KMS-11 (cell line): ENCODE results near the gene NXPH1.
A peak's percentile ranks its signal among the peaks of the same experiment; 100 is the strongest.

ENCODE experiments used
- H2AFZ ChIP-seq: fragments of 200-600 bp; sonication (generic); 2 replicates; pipeline ENCODE4 v1.6.1; 2016; ENCODE audit warnings: antibody characterized with exemption, mixed run types, low read depth
- H3K27ac ChIP-seq: fragments of 200-600 bp; sonication (generic); 2 replicates; pipeline ENCODE4 v1.6.1; 2016; ENCODE audit warnings: mild to moderate bottlenecking, mixed run types
- H3K27me3 ChIP-seq: fragments of 200-600 bp; sonication (generic); 2 replicates; pipeline ENCODE4 v1.6.1; 2017; ENCODE audit warnings: mild to moderate bottlenecking, low read depth, mixed run types, moderate library complexity; ENCODE audit not compliant: insufficient read depth
- H3K36me3 ChIP-seq: fragments of 200-600 bp; sonication (generic); 2 replicates; pipeline ENCODE4 v1.6.1; 2017; ENCODE audit warnings: mild to moderate bottlenecking, mixed run types; ENCODE audit not compliant: insufficient read depth
- H3K4me1 ChIP-seq: fragments of 200-600 bp; sonication (generic); 2 replicates; pipeline ENCODE4 v1.6.1; 2016; ENCODE audit warnings: mild to moderate bottlenecking, low read depth, mixed run types; ENCODE audit not compliant: poor library complexity, severe bottlenecking
- H3K4me2 ChIP-seq: fragments of 200-600 bp; sonication (generic); 2 replicates; pipeline ENCODE4 v1.7.0; 2016; ENCODE audit warnings: mild to moderate bottlenecking, mixed run types
- H3K4me3 ChIP-seq: fragments of 200-600 bp; sonication (generic); IDR thresholded peaks from 2 replicates; pipeline ENCODE4 v1.6.1; 2017; ENCODE audit warnings: low read depth, low read length, mixed read lengths; ENCODE audit not compliant: insufficient read depth
- H3K79me2 ChIP-seq: fragments of 200-600 bp; sonication (generic); 2 replicates; pipeline ENCODE4 v1.6.1; 2016; ENCODE audit warnings: low read depth, mixed run types; ENCODE audit not compliant: insufficient read depth
- H3K9ac ChIP-seq: fragments of 200-600 bp; sonication (generic); 2 replicates; pipeline ENCODE4 v1.6.1; 2016; ENCODE audit warnings: mild to moderate bottlenecking, mixed run types
- H4K20me1 ChIP-seq: fragments of 200-600 bp; sonication (generic); 2 replicates; pipeline ENCODE4 v1.6.1; 2016; ENCODE audit warnings: mild to moderate bottlenecking, mixed run types; ENCODE audit not compliant: insufficient read depth
- TF ChIP-seq, protein P1 (sequence below): fragments of 200-600 bp; sonication (generic); conservative IDR thresholded peaks from 2 replicates; pipeline ENCODE4 v1.6.1; 2017; ENCODE audit warnings: low read depth, mild to moderate bottlenecking, antibody characterized with exemption, low read length, moderate library complexity, mixed read lengths

The NXPH1 gene

DNA sequence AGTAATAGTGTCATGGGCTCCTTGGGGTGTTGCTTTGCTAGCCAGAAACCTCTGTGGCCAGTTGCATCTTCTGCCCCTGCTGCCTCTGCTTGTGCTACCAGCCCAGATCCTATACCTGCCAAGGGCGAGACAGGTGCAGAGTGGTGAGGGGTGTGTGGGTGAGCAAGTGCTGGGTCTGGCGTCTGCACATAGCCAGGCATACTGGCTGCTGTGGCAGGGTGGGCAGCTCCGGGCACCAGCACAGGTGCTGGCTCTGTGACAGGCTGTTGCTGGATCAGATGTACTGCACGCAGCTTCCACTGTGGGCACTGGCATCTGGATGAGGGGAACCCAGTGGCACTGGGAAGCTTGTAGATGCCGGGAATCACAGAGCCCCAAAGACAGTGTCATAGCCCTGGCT lies 148.4 kb downstream of the NXPH1 start:
- Histone ChIP-seq H3K9ac (no peak overlapping the region), H3K27ac (no peak overlapping the region), H3K4me1 (no peaks in the 10 kb centered on the region), H2AFZ (no peak overlapping the region), H3K79me2 (no peaks in the 10 kb centered on the region), H3K36me3 (no peaks in the 10 kb centered on the region), H3K27me3 (no peaks in the 10 kb centered on the region), H3K4me2 (no peak overlapping the region), H3K4me3 (no peak overlapping the region), H4K20me1 (no peaks in the 10 kb centered on the region)
- TF ChIP-seq, protein P1, sequence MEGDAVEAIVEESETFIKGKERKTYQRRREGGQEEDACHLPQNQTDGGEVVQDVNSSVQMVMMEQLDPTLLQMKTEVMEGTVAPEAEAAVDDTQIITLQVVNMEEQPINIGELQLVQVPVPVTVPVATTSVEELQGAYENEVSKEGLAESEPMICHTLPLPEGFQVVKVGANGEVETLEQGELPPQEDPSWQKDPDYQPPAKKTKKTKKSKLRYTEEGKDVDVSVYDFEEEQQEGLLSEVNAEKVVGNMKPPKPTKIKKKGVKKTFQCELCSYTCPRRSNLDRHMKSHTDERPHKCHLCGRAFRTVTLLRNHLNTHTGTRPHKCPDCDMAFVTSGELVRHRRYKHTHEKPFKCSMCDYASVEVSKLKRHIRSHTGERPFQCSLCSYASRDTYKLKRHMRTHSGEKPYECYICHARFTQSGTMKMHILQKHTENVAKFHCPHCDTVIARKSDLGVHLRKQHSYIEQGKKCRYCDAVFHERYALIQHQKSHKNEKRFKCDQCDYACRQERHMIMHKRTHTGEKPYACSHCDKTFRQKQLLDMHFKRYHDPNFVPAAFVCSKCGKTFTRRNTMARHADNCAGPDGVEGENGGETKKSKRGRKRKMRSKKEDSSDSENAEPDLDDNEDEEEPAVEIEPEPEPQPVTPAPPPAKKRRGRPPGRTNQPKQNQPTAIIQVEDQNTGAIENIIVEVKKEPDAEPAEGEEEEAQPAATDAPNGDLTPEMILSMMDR: no peak

DNA sequence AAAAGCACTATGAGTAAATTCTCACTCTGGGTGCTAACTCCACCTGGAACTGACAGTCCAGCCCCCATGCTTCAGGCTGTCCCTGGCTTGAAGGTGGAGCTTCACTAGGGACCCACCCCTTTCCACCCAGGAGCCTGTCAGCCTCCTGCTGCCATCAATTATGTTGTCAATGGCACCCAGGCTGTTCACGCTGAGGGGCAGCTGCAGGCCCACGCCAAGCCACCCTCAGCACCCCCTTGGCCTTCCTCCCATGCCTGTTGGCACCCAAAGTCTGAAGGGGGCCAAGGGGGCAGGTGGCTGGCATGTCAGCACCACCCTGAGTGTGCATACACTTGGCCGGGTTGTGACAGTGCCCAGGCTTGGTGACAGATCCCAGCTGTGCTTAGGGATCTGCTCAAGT lies 149.3 kb downstream of the NXPH1 start:
- H3K27me3 ChIP-seq: no peaks in the 10 kb centered on the region
- no peaks in the 10 kb centered on the region for H3K36me3 ChIP-seq
- H3K79me2 ChIP-seq: no peaks in the 10 kb centered on the region
- TF ChIP-seq, protein P1: no peak
- no peak overlapping the region for H3K9ac ChIP-seq
- no peak overlapping the region for H3K27ac ChIP-seq
- no peak overlapping the region for H3K4me3 ChIP-seq
- no peak overlapping the region for H3K4me2 ChIP-seq
- no peaks in the 10 kb centered on the region for H4K20me1 ChIP-seq
- H2AFZ ChIP-seq: no peak overlapping the region
- H3K4me1 ChIP-seq: no peaks in the 10 kb centered on the region

DNA sequence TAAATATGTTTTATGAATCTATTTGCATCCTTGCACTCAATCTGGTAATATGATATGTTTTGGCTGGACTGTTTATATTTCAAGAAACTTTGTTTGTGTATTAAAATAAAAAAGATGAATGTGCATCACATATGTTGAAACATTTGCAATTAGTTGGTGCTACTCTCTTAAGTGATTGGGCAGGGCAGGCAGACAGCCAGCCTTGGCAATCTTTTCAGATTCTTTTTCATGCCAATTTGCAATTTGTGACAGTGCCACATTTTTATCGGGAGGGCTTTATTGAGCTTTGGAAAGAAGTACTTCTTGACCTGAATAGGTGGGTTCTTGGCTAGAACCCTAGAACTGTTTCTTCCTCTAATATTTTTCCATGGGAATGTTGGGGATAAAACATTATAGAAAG lies 152.2 kb downstream of the NXPH1 start:
- no peak overlapping the region for H2AFZ ChIP-seq
- H3K4me1 ChIP-seq: peaks cover 24% of the 10 kb centered on the region
- H3K79me2 ChIP-seq: no peaks in the 10 kb centered on the region
- no peaks in the 10 kb centered on the region for H3K27me3 ChIP-seq
- no peak overlapping the region for H3K4me2 ChIP-seq
- no peak overlapping the region for H3K27ac ChIP-seq
- no peaks in the 10 kb centered on the region for H3K36me3 ChIP-seq
- TF ChIP-seq, protein P1: no peak
- no peak overlapping the region for H3K9ac ChIP-seq
- H4K20me1 ChIP-seq: no peaks in the 10 kb centered on the region
- H3K4me3 ChIP-seq: no peak overlapping the region

DNA sequence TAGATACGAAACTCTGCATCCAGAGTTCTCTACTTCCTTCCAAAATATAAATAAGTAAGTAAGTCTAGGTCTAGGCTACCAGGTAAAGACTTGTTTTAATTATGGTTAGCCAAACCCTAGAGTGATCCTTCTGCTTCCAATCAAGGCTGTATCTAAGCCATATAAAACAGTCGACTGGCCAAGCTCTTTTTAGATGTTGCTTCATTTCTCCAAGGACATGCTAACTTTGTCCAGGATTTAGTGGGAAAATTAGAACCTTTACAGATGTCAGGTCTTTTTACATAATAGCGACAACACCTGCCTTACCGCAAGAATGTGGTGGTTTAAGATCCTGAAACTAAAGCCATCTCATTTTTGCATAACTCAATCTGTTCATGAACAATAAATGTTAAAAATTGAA lies 156.8 kb downstream of the NXPH1 start:
- H3K4me3 ChIP-seq: no peak overlapping the region
- H4K20me1 ChIP-seq: no peaks in the 10 kb centered on the region
- TF ChIP-seq, protein P1: no peak
- H2AFZ ChIP-seq: no peak overlapping the region
- peak overlapping the region; percentile 54 for H3K27ac ChIP-seq
- H3K4me2 ChIP-seq: peak overlapping the region; percentile 72
- no peaks in the 10 kb centered on the region for H3K79me2 ChIP-seq
- H3K4me1 ChIP-seq: peaks cover 62% of the 10 kb centered on the region
- H3K27me3 ChIP-seq: no peaks in the 10 kb centered on the region
- no peaks in the 10 kb centered on the region for H3K36me3 ChIP-seq
- H3K9ac ChIP-seq: no peak overlapping the region
